Prostate gland (tissue), 2 donors: ENCODE data around the gene DDX3X.

Source experiments
- POLR2A ChIP-seq: fragments of 450-650 bp; IDR thresholded peaks from one replicate; pipeline ENCODE4 v1.6.1; 2016; ENCODE audit warnings: antibody characterized with exemption, mild to moderate bottlenecking
- POLR2AphosphoS5 ChIP-seq: sonication (generic); formaldehyde crosslinking; IDR thresholded peaks from one replicate; pipeline ENCODE4 v1.6.1; 2017; ENCODE audit warnings: antibody characterized with exemption
- TF ChIP-seq, protein P1 (sequence below), 4 experiments: fragments of 200-600 bp in 2 of 4; fragments of 450-650 bp in 2 of 4; sonication (generic) in 2 of 4; IDR thresholded peaks; 1 replicate in 3 of 4; 2 replicates in 1 of 4; pipeline ENCODE4 v1.5.1; 2016 to 2019; ENCODE audit warnings: antibody characterized with exemption in 4 of 4, mild to moderate bottlenecking in 2 of 4, moderate library complexity in 2 of 4

DNA sequence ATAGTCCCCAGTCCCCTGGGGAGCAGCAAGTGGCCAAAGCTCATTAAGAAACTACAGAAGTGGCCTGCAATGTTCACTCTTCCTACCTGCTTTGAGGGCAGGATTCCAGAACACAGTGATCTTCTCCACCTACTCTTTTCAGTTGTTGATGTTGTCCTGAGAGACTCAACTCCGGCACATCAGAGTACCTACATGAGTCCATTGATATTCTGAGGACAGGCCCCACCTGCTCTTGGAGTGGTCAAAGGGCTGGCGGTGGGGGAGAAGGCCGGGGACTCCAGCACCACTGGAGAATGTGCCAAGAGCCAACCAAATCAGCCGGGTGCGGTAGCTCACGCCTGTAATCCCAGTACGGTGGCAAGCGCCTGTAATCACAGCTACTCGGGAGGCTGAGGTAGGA, 29.8 kb upstream of the DDX3X start:
- TF ChIP-seq, protein P1, sequence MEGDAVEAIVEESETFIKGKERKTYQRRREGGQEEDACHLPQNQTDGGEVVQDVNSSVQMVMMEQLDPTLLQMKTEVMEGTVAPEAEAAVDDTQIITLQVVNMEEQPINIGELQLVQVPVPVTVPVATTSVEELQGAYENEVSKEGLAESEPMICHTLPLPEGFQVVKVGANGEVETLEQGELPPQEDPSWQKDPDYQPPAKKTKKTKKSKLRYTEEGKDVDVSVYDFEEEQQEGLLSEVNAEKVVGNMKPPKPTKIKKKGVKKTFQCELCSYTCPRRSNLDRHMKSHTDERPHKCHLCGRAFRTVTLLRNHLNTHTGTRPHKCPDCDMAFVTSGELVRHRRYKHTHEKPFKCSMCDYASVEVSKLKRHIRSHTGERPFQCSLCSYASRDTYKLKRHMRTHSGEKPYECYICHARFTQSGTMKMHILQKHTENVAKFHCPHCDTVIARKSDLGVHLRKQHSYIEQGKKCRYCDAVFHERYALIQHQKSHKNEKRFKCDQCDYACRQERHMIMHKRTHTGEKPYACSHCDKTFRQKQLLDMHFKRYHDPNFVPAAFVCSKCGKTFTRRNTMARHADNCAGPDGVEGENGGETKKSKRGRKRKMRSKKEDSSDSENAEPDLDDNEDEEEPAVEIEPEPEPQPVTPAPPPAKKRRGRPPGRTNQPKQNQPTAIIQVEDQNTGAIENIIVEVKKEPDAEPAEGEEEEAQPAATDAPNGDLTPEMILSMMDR (IDR thresholded peaks at IDR 0.05): no peak
- TF ChIP-seq POLR2AphosphoS5 (no peak), POLR2A (no peak)
